Kidney (tissue), 14 donors: Measurements from ENCODE around the gene DRC1. TPM values are rescaled to one million over a fixed set of nuclear protein-coding genes. Genes with fewer than 3 reads are reported as not detected.
"Not testable (repeated sequence)": the region's sequence is repeated elsewhere in the genome, so short reads cannot be mapped to it uniquely, and the experiment has no call there.

ENCODE experiments used
- DNase-seq, 5 donors: peaks; one replicate each; pipeline ENCODE4 v3.0.0-alpha.2; 2013 to 2020
- FAIRE-seq: peaks from 2 replicates; lab custom pipeline; 2012; peaks lifted over from hg19 to GRCh38; lab: Jason Lieb, UNC
- H3K27ac ChIP-seq, 2 donors: one replicate each; pipeline ENCODE4 v1.7.0; 2013; ENCODE audit warnings: low read depth in 2 of 2, low read length in 2 of 2, inconsistent platforms in 1 of 2
- H3K27me3 ChIP-seq: one replicate; pipeline ENCODE4 v1.7.1; 2013; ENCODE audit warnings: low read length, inconsistent platforms; ENCODE audit not compliant: control insufficient read depth, insufficient read depth
- H3K36me3 ChIP-seq, 3 donors: one replicate each; pipeline versions ENCODE4 v1.7.0 to v1.7.1; 2013; ENCODE audit warnings: low read length in 3 of 3, control low read depth in 1 of 3, inconsistent platforms in 1 of 3; ENCODE audit not compliant: insufficient read depth in 3 of 3, control insufficient read depth in 2 of 3
- H3K4me1 ChIP-seq, 3 donors: one replicate each; pipeline versions ENCODE4 v1.7.0 to v1.7.1; 2013; ENCODE audit warnings: low read length in 3 of 3, inconsistent platforms in 1 of 3, low read depth in 1 of 3; ENCODE audit not compliant: control insufficient read depth in 2 of 3, insufficient read depth in 2 of 3
- H3K4me3 ChIP-seq, 3 donors: one replicate each; pipeline versions ENCODE4 v1.7.0 to v1.8.1; 2013; ENCODE audit warnings: low read length in 3 of 3, control low read depth in 1 of 3, inconsistent platforms in 1 of 3
- H3K9ac ChIP-seq, 3 donors: one replicate each; pipeline versions ENCODE4 v1.7.0 to v1.7.1; 2013; ENCODE audit warnings: low read length in 3 of 3, control low read depth in 1 of 3, inconsistent platforms in 1 of 3
- H3K9me3 ChIP-seq, 3 donors: one replicate each; pipeline versions ENCODE4 v1.7.0 to v1.7.1; 2013; ENCODE audit warnings: low read length in 3 of 3, control low read depth in 1 of 3, inconsistent platforms in 1 of 3; ENCODE audit not compliant: control insufficient read depth in 2 of 3, insufficient read depth in 1 of 3
- CTCF ChIP-seq: IDR thresholded peaks from 3 replicates; pipeline ENCODE4 v1.5.1; 2012; ENCODE audit warnings: mild to moderate bottlenecking, moderate library complexity, borderline replicate concordance; ENCODE audit not compliant: insufficient read depth; ENCODE audit errors: extremely low read depth
- intact Hi-C: fragments of 100-400 bp; cut with DNase I; formaldehyde crosslinking; loops from one replicate; pipeline ENCODE4 v1.11.1; 2022
- polyA plus RNA-seq: library from polyadenylated mRNA; stranded (reverse); fragments of 350-450 nt; fragmentation: Illumina TruSeq; extraction: RNeasy Lipid Tissue Mini Kit (QIAGEN cat#74804); gene quantifications from one replicate; pipeline ENCODE4 v1.2.3, GENCODE V29; 2014; ENCODE audit warnings: low read depth, low replicate concordance; ENCODE audit not compliant: insufficient read depth
- total RNA-seq: library from RNA; stranded (reverse); fragmentation: NEBNext Ultra II Directional; extraction: Animal tissue kit (Norgen Biotek cat#: 25700); gene quantifications from one replicate; pipeline ENCODE4 v1.2.1, GENCODE V29; 2021
- donor health status: control.
- donor health status: control.
- donor health status: control.
- donor health status: control.
- donor health status: control.
- donor health status: DM: yes; HTN: yes; CAD: no.
- donor health status: Normal renal cell carcinoma (clear cell type).

Gene DRC1
- total and polyA plus RNA-seq, 2 donors from 2014 or later = 0.76 TPM; not detected in 1

GRCh38 chr2:26364669-26365068, 37.1 kb upstream of the DRC1 start:
- FAIRE-seq (no peak), DNase-seq (no peak)
- Histone ChIP-seq H3K36me3 (peaks cover 0 to 4% (median 4%) of the 10 kb centered on the region in 3 donors), H3K4me1 (peaks cover 0 to 5% (median 0%) of the 10 kb centered on the region in 3 donors), H3K4me3 (no peak overlapping the region), H3K27me3 (no peaks in the 10 kb centered on the region), H3K27ac (no peak overlapping the region), H3K9me3 (no peaks in the 10 kb centered on the region), H3K9ac (no peak overlapping the region)
- intact Hi-C loops = no loop called here
- TF ChIP-seq CTCF = no peak

- FAIRE-seq (no peak), DNase-seq (no peak)
- Histone ChIP-seq H3K9me3 (no peaks in the 10 kb centered on the region), H3K27ac (no peak overlapping the region), H3K4me3 (no peak overlapping the region), H3K27me3 (no peaks in the 10 kb centered on the region), H3K9ac (no peak overlapping the region), H3K36me3 (peaks cover 0 to 4% (median 4%) of the 10 kb centered on the region in 3 donors), H3K4me1 (no peaks in the 10 kb centered on the region)
- intact Hi-C loops = no loop called here
- TF ChIP-seq CTCF = no peak
Measured at GRCh38 chr2:26366957-26367356, 34.8 kb upstream of the DRC1 start.

- H3K9ac ChIP-seq, intact Hi-C loops, H3K27me3 ChIP-seq, H3K4me1 ChIP-seq, H3K9me3 ChIP-seq, FAIRE-seq, H3K36me3 ChIP-seq, DNase-seq, H3K27ac ChIP-seq, H3K4me3 ChIP-seq: not testable (repeated sequence)
Measured at GRCh38 chr2:26369664-26370063, 32.1 kb upstream of the DRC1 start.

GRCh38 chr2:26370909-26371308, 30.8 kb upstream of the DRC1 start:
- DNase-seq, H3K9ac ChIP-seq, H3K4me1 ChIP-seq, FAIRE-seq, H3K27me3 ChIP-seq, intact Hi-C loops, H3K4me3 ChIP-seq, H3K27ac ChIP-seq, H3K9me3 ChIP-seq: not testable (repeated sequence)
- H3K36me3 ChIP-seq = peaks cover 4 to 10% (median 6%) of the 10 kb centered on the region in 3 donors
